EL (cell line): ENCODE results near the gene RBPMS2.

Experiments
- DNase-seq: peaks from one replicate; pipeline ENCODE4 v3.0.0-alpha.2; 2016

The RBPMS2 gene

DNA sequence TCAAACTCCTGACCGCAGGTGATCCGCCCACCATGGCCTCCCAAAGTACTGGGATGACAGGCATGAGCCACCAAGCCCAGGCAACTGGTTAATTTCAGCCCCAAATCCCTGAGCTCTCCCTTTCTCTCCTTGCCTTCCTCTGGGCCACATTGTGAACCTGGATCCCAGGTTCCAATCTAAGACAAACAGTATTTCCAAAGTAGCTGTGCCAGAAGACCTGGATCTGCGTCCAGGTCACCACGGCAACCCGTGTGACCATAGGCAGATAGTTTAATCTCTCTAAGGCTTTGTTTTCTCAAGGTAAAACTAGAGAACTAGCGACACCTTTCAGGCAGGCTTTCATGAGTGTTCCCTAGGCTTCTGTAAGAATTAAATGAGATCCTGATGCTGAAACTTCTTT is 5.9 kb upstream of the RBPMS2 start:
- DNase-seq = no peak

DNA sequence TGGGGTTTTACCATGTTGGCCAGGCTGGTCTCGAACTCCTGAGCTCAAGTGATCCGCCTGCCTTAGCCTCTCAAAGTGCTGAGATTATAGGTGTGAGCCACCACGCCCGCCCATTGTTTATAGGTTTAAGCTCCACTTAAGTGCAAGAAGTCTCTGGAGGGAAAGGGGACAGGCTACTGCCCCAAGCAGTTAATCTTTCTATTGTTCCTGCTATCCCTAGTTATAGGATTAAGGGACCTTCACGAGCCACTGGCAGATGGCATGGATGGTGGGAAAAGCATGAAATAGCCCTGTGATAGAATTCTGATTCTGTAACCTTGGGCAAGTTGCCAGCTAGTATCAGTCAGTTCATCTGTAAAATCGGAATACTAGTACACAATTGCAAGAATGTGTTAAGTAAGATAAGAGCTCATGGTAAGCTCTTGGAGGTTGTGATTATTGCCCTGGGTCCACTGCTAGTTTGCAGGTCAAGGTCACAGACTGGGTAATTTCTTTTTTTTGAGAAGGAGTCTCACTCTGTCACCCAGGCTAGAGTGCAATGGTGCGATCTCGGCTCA is 5.3 kb upstream of the RBPMS2 start:
- no peak for DNase-seq

DNA sequence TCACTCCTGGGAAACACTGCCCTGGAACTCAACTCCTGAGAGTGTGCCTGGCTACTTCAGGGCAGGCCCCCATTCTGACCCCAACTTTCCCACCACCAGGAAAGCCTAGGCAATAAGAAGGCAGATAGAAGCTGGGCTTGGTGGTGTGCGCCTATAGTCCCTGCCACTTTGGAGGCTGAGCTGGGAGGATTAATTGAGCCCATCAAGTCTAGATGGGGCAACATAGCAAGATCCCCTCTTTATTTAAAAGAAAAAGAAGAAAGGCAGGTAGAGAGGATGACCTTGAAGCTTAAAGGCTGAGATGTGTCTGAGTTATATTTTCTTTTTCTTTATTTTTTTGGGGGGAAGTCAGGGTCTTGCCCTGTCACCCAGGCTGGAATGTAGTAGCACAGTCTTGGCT is 4.2 kb upstream of the RBPMS2 start:
- DNase-seq = no peak

DNA sequence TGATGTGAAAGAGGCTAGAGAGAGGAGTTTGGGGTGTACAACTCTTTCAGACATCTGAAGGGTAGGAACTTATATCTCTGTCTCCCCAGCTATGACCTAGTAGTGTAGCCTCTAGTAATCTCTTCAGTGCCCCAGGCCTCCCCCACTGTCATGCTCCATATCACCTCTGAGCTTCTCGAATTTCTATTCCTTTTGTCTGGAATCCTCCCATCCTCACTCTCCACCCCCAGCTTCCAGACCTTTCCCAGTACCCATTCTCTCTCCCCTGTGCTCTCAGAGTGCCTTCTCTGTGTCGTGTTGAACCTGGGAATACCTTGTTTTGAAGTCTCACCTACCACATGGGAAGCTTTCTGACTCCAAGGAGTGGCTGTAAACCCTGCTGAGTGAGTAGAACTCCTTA is 3.6 kb upstream of the RBPMS2 start:
- DNase-seq = no peak

DNA sequence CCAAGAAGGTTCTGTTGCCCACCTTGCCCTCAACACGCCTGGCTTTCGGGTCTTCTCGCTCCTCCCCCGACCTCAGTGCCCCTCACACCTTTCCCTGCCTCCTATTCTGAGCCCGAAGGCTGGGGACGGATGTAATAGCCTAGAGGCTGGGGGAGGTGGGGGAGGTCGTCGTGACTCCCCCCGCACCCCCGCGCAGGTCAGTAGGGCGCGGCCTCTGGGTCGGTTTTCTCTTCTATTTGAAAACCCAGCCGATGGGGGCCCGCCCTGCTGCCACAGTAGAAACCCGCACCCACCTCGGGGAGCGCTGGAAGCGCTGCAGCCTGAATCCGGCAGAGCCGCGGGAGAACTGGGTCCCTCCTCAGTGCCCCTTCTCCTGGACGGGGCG is 1.0 kb upstream of the RBPMS2 start:
- no peak for DNase-seq

DNA sequence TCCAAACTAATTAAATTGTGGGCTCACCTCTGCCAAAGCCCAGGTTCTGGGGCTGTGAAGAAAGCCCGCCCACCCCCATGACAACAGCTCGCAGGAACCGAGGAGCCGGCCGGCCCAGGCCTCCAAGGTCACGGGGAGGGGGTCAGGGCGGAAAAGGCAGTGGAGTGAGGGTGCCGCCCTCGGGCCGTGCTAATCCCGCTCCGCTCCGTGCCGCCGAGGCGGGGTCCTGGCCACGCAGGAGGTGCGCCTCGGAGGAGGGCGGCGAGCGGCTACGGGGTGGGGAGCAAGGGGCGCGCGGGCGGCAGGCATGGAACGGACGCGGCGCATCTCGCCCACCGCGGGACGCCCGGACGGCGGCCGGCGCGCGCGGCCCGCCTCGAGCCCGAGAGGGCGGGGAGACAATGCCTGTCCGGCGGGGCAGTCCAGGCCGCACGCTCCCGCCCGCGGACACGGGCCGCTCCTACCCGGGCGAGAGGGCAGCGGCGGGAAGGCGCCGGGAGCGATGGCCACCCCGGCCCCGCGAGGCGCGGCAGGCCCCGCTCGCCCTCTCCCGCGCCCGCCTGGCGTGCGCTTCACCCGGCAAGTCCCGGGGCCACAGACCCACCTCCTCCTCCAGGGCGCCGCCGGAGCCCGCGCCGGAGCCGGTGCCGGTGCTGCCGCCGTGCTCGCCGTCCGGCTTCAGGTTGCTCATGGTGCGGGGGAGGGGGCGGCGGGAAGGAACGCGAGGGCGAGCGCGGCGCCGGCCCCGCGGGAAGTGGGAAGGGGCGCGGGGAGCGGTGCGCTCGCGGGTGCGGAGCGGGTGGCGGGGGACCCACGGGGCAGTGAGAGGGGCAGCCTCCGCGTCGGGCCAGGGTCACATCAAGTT is 528 bp downstream of the RBPMS2 start:
- DNase-seq = peak; percentile 24

DNA sequence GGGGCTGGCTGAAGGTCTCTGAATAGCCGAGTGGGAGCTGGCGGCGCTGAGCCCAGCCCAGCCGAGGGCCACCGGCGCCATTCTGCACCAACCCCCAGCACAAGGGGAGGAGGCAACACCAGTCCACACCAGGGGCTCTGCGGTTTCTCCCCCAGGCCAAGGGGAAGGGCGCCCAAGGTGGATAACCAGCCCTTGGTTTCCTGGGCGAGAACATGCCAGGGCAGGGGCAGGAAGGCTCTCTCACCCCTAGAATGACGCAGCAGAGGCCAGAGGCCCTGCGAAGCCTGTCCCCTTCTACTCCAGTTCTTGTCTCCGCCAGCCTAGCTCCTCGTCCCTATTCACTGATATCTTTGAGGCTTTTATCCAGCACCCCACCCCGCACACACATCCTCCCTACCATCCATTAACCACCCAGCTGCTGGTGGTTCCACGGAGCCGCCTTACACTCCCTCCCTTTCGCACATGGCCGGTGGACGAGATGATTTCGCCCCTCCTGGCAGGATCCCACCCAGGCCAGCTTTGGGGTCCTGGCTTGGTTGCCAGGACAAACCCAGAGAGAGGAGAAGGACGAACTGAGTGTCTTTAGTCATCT is 1.3 kb downstream of the RBPMS2 start:
- DNase-seq = no peak

DNA sequence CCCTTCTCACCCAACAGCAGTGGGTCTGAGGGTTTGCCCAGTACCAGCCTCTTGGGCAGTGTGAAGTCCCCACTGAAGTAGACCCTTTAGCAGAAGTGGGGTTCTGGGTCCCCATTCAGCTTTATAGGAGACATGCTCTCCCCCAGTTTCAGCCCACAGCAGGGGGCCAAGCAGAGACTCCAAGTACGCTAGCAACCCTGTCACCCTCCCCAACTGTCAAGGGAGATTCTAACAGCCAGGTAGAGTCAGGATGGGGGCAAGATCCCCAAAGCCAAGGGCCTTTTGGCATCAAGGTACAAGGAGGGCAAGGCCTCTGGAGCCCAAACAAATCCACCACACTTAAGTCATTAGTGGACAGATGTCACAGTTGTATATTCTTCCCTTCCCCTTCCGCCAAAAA is 1.8 kb downstream of the RBPMS2 start:
- DNase-seq = no peak

DNA sequence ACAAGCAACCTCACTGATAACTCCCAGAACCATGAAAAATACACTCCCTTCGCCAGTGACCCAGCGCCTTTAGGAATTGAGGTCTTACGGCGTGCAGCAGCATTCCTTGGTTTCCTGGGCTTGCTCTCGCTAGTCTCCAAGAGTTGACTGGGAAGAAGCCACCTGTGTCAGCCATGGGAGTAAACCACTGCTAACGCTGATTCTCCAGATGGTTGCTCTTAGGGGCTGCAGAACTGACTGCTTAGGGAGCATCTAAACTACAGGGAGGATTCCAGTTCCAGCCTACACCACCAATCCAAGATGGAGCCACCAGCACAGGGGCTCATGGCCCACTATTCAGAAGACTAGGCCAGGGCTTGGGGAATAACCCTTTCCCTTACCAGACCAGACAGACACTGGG is 2.4 kb downstream of the RBPMS2 start:
- DNase-seq = no peak

DNA sequence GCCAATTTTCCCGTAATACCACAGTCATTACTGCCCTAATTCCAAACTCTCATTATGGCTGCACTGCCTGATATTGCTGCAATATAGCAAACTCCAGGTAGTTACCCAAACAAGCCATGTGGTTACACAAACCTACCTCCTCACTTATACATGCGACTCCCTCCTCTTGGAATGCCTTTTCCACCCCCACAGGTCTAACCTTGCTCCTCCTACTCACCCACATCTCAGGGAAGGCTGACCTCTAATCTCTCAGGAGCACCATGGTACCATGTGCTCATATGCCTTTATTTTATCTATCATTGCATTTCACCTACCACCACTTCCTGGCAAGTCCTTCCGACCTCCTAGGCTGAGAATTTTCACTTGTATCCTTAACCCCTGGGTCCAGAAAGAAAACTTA is 2.9 kb downstream of the RBPMS2 start:
- no peak for DNase-seq

DNA sequence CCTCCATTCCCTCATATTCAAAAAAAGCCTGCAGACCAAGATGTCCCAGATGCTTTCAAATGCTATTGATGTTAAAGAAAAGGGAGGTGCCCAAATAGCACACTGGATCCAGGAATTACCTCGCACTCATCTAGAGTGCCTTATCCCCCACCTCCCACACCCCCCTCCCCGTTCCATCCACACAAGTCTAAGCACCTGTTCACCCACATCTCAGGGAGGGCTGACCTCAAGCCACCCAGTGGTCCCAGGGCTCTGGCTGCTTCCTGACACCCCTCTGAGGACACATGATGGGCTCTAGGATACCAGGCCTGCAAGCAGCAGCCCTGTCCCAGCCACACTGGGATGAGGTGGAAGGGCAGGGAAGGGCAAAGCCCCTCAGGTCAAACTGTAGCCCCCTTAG is 4.8 kb downstream of the RBPMS2 start:
- no peak for DNase-seq

DNA sequence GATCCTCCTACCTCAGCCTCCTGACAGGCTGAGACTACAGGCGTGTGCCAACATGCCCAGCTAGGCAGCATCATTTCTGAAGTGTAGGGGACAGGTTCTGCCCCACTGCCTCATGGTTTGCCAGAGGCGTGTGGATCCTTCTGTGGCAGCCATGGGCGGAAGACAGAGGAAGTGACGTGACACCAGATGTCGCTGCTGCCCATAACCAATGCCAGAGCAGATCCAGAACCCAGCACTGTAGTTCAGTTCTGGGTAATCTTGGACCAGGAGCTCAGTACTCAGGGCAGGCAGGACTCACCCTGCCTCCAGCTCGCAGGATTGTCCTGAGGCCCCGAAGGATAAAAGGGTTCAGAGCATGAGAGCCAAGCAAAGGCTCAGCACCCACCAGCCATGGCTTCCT is 8.2 kb downstream of the RBPMS2 start:
- DNase-seq = no peak

DNA sequence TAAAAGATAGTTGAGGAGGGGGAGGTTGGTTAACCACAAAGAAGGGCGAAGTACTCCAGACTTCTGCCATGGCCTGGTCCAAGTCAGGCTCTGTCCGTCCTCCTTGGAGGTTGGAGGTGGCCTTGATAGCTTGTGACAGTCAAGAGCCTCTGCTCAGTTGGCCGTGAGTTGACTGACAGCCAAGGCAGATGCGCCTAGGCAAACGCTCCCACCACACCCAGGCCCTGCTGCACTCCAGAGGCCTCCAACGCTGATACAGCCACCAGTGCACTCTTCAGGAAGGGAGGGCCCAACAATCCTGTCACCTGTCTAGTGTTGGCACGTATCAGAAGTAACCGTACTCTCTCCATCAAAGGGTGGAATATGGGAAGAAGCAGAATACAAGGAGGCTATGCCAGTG is 9.3 kb downstream of the RBPMS2 start:
- DNase-seq = no peak

DNA sequence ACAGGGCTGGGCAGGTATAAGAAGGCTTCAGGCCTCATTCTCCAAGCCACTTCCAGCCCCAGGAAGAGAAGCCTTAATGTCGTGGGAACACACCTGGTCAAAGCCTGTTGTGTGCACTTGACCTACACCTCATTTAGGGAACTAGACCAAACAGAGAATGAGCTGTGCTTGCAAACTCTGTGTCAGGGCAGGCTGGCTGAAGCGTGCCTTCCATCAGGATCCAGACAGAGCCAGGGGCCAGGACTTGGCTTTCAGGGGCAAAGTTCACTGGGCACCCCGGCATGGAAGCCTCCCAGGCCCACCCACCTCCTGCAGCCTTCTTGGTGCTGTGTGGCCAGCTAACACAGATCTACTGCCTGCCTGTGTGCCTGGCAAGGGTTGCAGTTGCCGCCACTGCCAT is 11.5 kb downstream of the RBPMS2 start:
- no peak for DNase-seq

DNA sequence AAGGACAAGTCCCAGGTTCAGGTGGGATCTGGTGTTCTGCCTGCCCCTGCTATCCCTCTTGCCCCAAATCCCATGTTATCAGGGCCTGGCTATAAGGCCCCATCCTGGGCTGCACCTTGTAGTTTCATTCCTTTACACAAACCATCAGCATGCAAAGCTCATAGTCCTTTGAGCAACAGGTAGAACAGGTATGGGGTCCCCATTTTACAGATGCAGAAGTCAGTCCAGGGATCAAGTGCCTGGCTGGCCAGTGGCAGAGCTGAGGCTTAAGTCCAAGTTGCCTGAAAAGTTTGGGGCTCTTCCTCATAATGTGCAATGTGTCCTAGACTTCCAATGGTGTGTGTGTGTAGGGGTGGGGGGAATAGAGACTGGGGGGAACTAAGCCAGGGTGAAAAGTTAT is 11.9 kb downstream of the RBPMS2 start:
- no peak for DNase-seq

DNA sequence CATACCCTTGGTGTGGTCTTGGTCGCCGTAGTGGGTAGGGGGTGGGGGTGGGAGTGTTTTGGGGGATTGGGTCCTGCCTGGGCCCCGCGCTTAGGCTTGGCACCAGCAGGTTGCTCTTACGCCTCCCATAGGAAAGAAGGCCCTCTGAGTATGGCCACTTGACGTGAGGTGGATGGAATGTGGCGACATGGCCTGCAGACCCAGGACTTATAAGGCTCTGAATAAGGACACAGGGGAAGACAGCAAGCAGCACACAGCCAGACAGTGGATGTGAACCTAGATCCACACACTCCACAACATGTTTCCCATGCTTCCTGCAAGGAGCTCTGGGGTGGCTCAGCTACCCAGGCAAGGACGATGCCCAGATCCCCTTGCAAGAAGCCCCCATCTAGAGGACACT is 12.4 kb downstream of the RBPMS2 start:
- DNase-seq = no peak

DNA sequence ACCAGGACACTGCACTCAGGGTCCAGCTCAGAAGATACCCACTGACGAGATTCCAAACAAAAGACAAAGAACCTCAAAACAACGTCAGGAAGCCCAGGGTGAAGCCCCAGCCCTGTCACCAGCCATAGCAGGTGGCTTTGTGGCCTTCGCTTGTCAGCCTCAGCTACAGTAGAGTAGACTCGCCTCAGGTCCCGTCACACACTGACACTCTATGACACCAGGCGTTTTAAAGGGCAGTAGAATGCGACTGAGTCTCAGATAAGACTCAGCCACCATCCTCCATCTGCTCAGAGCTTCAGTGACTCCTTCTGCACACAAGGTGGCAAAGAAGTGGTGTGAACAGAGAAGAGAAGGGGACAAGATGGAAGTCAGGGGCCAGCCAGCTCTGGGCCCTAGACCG is 12.8 kb downstream of the RBPMS2 start:
- DNase-seq = no peak

DNA sequence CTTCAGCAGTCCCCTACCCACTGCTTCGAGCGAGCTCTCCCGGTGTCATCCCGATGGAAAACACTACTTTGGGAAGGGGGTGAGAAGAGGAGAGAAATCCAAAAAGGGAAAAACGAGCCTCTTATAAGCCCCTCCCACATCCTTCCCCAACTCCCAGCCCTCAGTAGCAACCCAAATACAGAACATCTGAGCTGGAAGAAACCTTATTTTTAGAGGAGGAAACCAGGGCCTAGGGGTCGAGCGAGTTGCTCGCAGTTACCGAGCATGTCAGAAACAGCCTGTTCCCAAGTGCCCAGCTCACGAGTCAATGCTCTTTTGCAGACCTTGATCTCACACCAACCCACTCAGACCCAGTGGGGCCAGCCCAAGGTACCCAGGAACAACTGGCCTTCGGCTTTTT is 14.2 kb downstream of the RBPMS2 start:
- DNase-seq = no peak

DNA sequence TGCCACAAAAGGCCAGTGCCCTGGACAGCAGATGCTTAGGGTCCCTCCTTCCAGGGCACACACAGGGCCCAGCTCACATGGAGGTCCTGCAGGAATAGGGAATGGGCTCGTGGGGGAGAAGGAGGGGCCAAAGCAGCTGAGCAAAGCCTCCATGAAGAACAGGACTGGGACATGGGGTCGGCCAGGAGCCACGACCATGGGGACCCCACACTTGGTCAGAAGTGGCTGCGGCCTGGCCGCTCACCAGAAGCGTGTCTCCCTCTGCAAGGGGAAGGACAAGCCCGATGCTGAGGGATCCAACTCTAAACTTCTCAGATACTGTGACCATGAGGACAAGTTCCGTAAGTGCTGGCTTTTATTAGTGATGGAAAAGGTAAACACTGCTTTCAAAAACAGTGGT is 15.3 kb downstream of the RBPMS2 start:
- DNase-seq = no peak

DNA sequence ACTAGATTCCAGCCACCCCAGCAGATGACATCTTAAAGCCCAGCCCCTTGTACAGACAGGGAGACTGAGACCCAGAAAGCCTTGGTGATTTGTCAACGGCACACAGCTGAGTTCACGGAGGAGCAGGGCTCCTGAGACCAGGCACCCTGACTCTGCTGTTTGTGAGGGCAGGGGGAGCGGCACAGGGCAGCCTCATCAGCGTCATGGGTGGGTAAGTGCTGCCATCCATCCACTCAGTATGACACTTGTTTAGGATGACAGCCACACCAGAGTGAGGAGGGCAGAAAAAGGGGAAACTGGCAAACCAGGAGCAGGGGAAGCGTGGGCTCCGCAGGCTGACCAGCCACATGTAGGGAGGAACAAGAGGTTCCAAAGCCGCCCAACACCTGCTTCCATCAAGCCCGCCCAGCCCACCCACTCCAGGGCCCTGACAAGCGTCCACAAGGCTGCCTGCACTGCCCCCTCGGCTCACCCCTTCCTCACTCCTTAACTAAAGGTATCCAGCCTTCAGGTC is 19.9 kb downstream of the RBPMS2 start:
- no peak for DNase-seq

DNA sequence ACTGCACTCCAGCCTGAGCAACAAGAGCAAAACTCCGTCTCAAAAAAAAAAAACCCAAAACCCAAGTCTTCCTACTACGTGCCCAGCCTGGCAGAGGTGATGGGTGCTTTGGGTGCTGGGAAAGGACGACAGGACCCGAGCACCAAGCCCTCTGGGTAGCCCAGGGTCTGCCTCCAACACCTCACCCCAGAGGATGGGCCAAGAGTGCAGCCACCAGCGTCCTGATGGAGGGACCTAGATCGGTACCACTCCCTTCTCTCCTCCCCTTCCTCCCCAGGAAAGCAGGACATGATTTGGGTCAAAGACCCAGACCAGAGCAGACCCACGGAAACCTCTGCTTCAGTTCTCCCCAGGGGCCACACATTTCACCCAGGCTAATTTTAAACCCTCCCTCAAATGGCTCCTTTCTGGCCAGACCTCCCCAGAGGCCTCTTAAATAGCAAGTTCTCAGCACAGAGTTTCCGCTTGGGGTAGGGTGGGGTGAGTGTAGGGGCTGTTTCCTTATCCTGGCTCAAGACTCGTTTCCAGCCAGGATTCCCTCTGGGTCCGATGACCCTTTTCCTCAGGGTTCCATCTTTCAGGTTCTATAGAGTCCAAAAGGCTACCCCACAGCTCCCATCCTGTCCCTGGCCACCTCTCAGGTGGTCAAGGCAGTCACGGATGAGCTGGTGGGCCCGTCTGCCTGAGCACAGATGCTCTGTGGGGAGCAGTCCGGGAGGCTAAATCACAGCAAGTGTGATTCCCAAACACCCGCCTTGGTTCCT is 20.5 kb downstream of the RBPMS2 start:
- DNase-seq = no peak

DNA sequence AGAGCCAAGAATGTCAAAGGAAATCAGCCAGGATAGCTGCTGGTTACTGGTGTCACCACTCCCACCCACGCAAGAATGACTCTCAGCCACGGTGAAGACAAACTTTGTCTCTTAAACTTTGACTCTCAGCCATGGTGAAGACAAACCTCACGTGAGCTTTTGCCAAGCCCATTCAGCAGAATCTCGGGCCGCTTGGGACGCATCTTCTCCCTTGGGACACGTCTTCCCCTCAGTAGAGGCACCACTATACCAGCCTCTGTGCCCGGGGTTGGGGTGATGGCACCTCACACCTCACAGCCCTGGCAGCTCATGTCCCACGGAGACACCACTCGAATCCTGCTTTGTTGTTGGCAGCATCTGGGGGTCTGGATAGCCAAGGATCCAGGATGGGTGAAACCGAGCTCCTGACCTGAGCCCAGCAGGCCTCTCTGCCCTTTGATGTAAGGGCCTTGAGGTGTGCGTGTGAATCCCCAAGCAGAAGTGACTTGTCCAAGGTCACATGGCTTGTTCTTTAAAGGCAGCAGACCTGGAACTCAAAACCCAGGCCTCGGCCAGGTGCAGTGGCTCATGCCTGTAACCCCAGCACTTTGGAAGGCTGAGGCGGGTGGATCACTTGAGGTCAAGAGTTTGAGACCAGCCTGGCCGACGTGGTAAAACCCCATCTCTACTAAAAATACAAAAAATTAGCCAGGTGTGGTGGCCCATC is 21.8 kb downstream of the RBPMS2 start:
- DNase-seq = no peak

DNA sequence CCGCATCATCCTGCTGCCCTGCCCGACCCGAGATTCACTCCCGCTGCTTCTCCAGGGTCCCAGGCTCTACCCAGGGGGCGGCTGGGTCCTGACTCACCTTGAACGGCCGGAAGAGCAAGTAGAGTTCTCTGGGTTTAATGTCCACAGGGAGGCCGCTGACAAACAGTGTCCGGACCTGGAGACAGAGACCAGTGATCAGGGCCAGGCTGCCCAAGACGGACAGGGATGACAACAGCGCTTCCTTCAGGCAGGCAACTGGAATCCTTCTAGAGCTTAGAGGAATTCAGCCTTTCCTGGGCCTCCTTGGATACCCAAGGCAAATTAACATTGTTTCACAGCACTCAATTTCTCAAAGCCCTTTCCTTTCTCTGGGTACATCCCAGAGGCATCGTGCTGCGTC is 23.9 kb downstream of the RBPMS2 start:
- no peak for DNase-seq
